ENCODE results near the gene GRHL1. TPM values are rescaled to one million over a fixed set of nuclear protein-coding genes. Genes with fewer than 3 reads are reported as not detected.

Gene GRHL1
- total RNA-seq = under 1 TPM; 0.34 to 1.00 TPM

GRCh38 chr2:9951522-9952285, at the start of gene GRHL1:
TSS of gene GRHL1 (plus strand) at chr2:9951693. CDS start at chr2:9951834, 141 bp downstream.

GRCh38 chr2:10043256-10043905, 91.9 kb downstream of the GRHL1 start, which contains the start of gene KLF11:
TSS of gene KLF11 (plus strand) at chr2:10043550. CDS start at chr2:10043717, 167 bp downstream.

Other genes starting within 250 kb of the GRHL1 start
- gene TAF1B, start 108.2 kb upstream of the GRHL1 start, total RNA-seq = 10 to 100 TPM; 27.9 to 32.3 TPM
- 10 to 100 TPM; 11.3 to 11.4 TPM for gene KLF11, start 91.9 kb downstream of the GRHL1 start, total RNA-seq
- gene CYS1, start 128.7 kb downstream of the GRHL1 start, total RNA-seq = under 1 TPM; 0.33 to 0.34 TPM
- gene RRM2, start 171.0 kb downstream of the GRHL1 start, total RNA-seq = 100 to 1,000 TPM in 1 of 2 donors, 10 to 100 TPM in 1; 33.4 to 104 TPM